Tibial artery (tissue), 4 donors: ENCODE results near the gene CCDC7.
"Not testable (repeated sequence)": the region's sequence is repeated elsewhere in the genome, so short reads cannot be mapped to it uniquely, and the experiment has no call there.

Source experiments
- DNase-seq, 2 donors: peaks; one replicate each; pipeline ENCODE4 v3.0.0-alpha.2; 2019
- H3K27ac ChIP-seq, 2 donors: fragments of 200-600 bp; sonication (generic) in 1 of 2; 1 replicate in 1 of 2; 2 replicates in 1 of 2; pipeline ENCODE4 v1.5.1; 2018 to 2019; ENCODE audit warnings: mild to moderate bottlenecking in 1 of 2
- H3K27me3 ChIP-seq, 2 donors: fragments of 200-600 bp; sonication (generic) in 1 of 2; one replicate each; pipeline versions ENCODE4 v1.5.1 to v1.6.0; 2016 to 2019
- H3K36me3 ChIP-seq, 3 donors: fragments of 200-600 bp; sonication (generic) in 2 of 3; one replicate each; pipeline ENCODE4 v1.5.1; 2016 to 2019; ENCODE audit warnings: mild to moderate bottlenecking in 2 of 3
- H3K4me1 ChIP-seq, 4 donors: fragments of 200-600 bp; sonication (generic) in 2 of 4; 1 replicate in 3 of 4; 2 replicates in 1 of 4; pipeline ENCODE4 v1.5.1; 2016 to 2019
- H3K4me3 ChIP-seq, 2 donors: fragments of 200-600 bp; sonication (generic) in 1 of 2; 1 replicate in 1 of 2; 2 replicates in 1 of 2; pipeline ENCODE4 v1.5.1; 2018 to 2019; ENCODE audit warnings: mild to moderate bottlenecking in 2 of 2
- H3K9me3 ChIP-seq, 3 donors: fragments of 200-600 bp; sonication (generic) in 1 of 3; one replicate each; pipeline ENCODE4 v1.5.1; 2016 to 2019
- intact Hi-C: fragments of 100-400 bp; cut with DNase I; formaldehyde crosslinking; loops from one replicate; pipeline ENCODE4 v1.15.0; 2023; ENCODE audit warnings: low total_unique reads
- TF ChIP-seq, protein P1 (sequence below), 2 experiments: fragments of 200-600 bp in 1 of 2; fragments of 450-650 bp in 1 of 2; IDR thresholded peaks; one replicate each; pipeline ENCODE4 v1.5.1; 2017 to 2019; ENCODE audit warnings: antibody characterized with exemption in 2 of 2, mild to moderate bottlenecking in 1 of 2, moderate library complexity in 1 of 2

The CCDC7 gene

DNA sequence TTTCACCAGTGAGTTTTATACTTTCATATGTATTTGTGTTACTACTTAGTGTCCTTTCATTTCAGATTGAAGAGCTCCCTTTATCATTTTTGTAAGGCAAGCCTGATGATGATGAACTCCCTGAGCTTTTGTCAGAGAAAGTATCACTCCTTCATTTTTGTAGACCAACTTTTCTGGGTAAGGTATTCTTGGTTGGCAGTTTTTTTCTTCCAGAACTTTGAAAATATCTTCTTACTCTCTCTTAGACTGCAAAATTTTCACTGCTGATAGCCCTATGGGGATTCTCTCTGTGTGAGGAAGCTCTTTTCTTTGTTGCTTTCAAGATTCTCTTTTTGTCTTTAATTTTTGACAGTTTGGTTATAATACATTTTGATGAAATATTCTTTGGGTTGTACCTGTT is 35.7 kb downstream of the CCDC7 start:
- H3K27me3 ChIP-seq, result no peaks in the 10 kb centered on the region
- intact Hi-C loops, result no loop called here
- no peak overlapping the region for H3K4me3 ChIP-seq
- H3K36me3 ChIP-seq, result peaks cover 20 to 43% (median 27%) of the 10 kb centered on the region in 3 donors
- no peak overlapping the region for H3K27ac ChIP-seq
- TF ChIP-seq, protein P1, sequence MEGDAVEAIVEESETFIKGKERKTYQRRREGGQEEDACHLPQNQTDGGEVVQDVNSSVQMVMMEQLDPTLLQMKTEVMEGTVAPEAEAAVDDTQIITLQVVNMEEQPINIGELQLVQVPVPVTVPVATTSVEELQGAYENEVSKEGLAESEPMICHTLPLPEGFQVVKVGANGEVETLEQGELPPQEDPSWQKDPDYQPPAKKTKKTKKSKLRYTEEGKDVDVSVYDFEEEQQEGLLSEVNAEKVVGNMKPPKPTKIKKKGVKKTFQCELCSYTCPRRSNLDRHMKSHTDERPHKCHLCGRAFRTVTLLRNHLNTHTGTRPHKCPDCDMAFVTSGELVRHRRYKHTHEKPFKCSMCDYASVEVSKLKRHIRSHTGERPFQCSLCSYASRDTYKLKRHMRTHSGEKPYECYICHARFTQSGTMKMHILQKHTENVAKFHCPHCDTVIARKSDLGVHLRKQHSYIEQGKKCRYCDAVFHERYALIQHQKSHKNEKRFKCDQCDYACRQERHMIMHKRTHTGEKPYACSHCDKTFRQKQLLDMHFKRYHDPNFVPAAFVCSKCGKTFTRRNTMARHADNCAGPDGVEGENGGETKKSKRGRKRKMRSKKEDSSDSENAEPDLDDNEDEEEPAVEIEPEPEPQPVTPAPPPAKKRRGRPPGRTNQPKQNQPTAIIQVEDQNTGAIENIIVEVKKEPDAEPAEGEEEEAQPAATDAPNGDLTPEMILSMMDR (IDR thresholded peaks at IDR 0.05), result no peak
- no peak for DNase-seq
- peaks cover 0 to 11% (median 0%) of the 10 kb centered on the region in 3 donors for H3K9me3 ChIP-seq
- H3K4me1 ChIP-seq, result no peaks in the 10 kb centered on the region

DNA sequence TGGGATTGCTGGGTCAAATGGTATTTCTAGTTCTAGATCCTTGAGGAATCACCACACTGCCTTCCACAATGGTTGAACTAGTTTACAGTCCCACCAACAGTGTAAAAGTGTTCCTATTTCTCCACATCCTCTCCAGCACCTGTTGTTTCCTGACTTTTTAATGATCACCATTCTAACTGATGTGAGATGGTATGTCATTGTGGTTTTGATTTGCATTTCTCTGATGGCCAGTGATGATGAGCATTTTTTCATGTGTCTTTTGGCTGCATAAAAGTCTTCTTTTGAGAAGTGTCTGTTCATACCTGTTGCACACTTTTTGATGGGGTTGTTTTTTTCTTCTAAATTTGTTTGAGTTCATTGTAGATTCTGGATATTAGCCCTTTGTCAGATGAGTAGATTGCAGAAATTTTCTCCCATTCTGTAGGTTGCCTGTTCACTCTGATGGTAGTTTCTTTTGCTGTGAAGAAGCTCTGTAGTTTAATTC is 37.1 kb downstream of the CCDC7 start:
- H3K27me3 ChIP-seq, H3K4me1 ChIP-seq, DNase-seq, H3K4me3 ChIP-seq, intact Hi-C loops, H3K27ac ChIP-seq: not testable (repeated sequence)
- Histone ChIP-seq H3K9me3 (peaks cover 0 to 15% (median 4%) of the 10 kb centered on the region in 3 donors), H3K36me3 (peaks cover 26 to 44% (median 30%) of the 10 kb centered on the region in 3 donors)

- peaks cover 15 to 33% (median 33%) of the 10 kb centered on the region in 3 donors for H3K36me3 ChIP-seq
- H3K9me3 ChIP-seq, H3K27ac ChIP-seq, H3K4me1 ChIP-seq, H3K4me3 ChIP-seq, intact Hi-C loops, DNase-seq, H3K27me3 ChIP-seq: not testable (repeated sequence)
These were observed 42.1 kb downstream of the CCDC7 start for GRCh38 chr10:32488038-32488437.

- no peak overlapping the region for H3K4me3 ChIP-seq
- no peaks in the 10 kb centered on the region for H3K4me1 ChIP-seq
- peaks cover 0 to 8% (median 7%) of the 10 kb centered on the region in 3 donors for H3K9me3 ChIP-seq
- no peak for DNase-seq
- no peak overlapping the region for H3K27ac ChIP-seq
- no peaks in the 10 kb centered on the region for H3K27me3 ChIP-seq
- intact Hi-C loops, result no loop called here
- TF ChIP-seq, protein P1 (IDR thresholded peaks at IDR 0.05), result no peak
- peaks cover 15 to 33% (median 32%) of the 10 kb centered on the region in 3 donors for H3K36me3 ChIP-seq
These were observed 43.2 kb downstream of the CCDC7 start for GRCh38 chr10:32489158-32489557.

GRCh38 chr10:32489901-32490300 is 44.0 kb downstream of the CCDC7 start:
- intact Hi-C loops, result no loop called here
- H3K9me3 ChIP-seq, result peaks cover 0 to 8% (median 7%) of the 10 kb centered on the region in 3 donors
- H3K4me1 ChIP-seq, result no peaks in the 10 kb centered on the region
- no peak overlapping the region for H3K27ac ChIP-seq
- no peak for DNase-seq
- no peaks in the 10 kb centered on the region for H3K27me3 ChIP-seq
- TF ChIP-seq, protein P1 (IDR thresholded peaks at IDR 0.05), result no peak
- H3K36me3 ChIP-seq, result peaks cover 15 to 34% (median 26%) of the 10 kb centered on the region in 3 donors
- no peak overlapping the region for H3K4me3 ChIP-seq

DNA sequence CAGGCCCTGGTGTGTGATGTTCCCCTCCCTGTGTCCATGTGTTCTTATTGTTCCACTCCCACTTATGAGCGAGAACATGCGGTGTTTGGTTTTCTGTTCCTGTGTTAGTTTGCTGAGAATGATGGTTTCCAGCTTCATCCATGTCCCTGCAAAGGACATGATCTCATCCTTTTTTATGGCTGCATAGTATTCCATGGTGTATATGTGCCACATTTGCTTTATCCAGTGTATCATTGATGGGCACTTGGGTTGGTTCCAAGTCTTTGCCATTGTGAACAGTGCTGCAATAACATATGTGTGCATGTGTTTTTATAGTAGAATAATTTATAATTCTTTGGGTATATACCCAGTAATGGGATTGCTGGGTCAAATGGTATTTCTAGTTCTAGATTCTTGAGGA is 48.6 kb downstream of the CCDC7 start:
- H3K36me3 ChIP-seq, intact Hi-C loops, H3K4me3 ChIP-seq, H3K27me3 ChIP-seq, H3K4me1 ChIP-seq, DNase-seq, H3K27ac ChIP-seq, H3K9me3 ChIP-seq: not testable (repeated sequence)

- intact Hi-C loops, DNase-seq, H3K27me3 ChIP-seq, H3K4me3 ChIP-seq, H3K9me3 ChIP-seq, H3K27ac ChIP-seq, H3K4me1 ChIP-seq: not testable (repeated sequence)
- peaks cover 7 to 20% (median 13%) of the 10 kb centered on the region in 3 donors for H3K36me3 ChIP-seq
These were observed 54.2 kb downstream of the CCDC7 start for GRCh38 chr10:32500136-32500535.

DNA sequence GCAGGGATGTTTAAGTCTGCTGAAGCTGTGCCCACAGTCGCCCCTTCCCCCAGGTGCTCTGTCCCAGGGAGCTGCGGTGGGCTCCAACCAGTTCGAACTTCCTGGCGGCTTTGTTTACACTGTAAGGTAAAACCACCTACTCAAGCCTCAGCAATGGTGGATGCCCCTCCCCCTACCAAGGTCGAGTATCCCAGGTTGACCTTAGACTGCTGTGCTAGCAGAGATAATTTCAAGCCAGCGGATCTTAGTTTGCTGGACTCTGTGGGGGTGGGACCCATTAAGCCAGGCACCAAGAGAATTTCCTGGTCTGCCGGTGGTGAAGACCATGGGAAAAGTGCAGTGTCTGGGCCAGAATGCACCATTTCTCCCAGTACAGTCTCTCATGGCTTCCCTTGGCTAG is 56.0 kb downstream of the CCDC7 start:
- Histone ChIP-seq H3K27me3 (no peaks in the 10 kb centered on the region), H3K9me3 (no peaks in the 10 kb centered on the region), H3K4me3 (no peak overlapping the region), H3K36me3 (peaks cover 7 to 24% (median 20%) of the 10 kb centered on the region in 3 donors), H3K27ac (no peak overlapping the region), H3K4me1 (no peaks in the 10 kb centered on the region)
- TF ChIP-seq, protein P1 (IDR thresholded peaks at IDR 0.05), result no peak
- no peak for DNase-seq
- intact Hi-C loops, result no loop called here

DNA sequence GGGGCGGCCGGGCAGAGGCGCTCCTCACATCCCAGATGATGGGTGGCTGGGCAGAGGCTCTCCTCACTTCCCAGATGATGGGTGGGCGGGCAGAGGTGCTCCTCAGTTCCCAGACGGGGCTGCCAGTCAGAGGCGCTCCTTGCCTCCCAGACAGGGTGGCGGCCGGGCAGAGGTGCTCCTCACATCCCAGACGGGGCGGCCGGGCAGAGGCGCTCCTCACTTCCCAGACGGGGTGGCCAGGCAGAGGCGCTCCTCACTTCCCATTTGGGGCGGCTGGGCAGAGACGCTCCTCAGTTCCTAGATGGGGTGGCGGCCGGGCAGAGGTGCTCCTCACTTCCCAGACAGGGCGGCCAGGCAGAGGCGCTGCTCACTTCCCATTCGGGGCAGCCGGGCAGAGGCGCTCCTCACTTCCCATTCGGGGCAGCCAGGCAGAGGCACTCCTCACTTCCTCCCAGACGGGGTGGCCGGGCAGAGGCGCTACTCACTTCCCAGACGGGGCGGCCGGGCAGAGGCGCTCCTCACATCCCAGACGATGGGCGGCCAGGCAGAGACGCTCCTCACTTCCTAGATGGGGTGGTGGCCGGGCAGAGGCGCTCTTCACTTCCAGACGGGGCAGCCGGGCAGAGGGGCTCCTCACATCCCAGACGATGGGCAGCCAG is 60.0 kb downstream of the CCDC7 start:
- DNase-seq, H3K4me1 ChIP-seq, intact Hi-C loops, H3K27ac ChIP-seq, H3K9me3 ChIP-seq, H3K4me3 ChIP-seq, H3K27me3 ChIP-seq: not testable (repeated sequence)
- H3K36me3 ChIP-seq, result peaks cover 7 to 34% (median 24%) of the 10 kb centered on the region in 3 donors
